WTC11 (cell line): Measurements from ENCODE around the gene CLCN4. TPM values are rescaled to one million over a fixed set of nuclear protein-coding genes. Genes with fewer than 3 reads are reported as not detected.

Experiments used
- ATAC-seq: fragments of 200-7000 bp; cut with Tn5 transposase; 2 replicates; pipeline ENCODE4 v1.10.0; 2021; ENCODE audit warnings: mild to moderate bottlenecking, moderate library complexity
- CTCF ChIA-PET: fragments of 300-600 bp; sonication (Branson Sonifier 250); formaldehyde crosslinking; loops from one replicate; lab custom pipeline; 2021; ENCODE audit warnings: antibody characterized with exemption; lab: Charles Lee
- POLR2A ChIA-PET: fragments of 350-600 bp; sonication (Branson Sonifier 250); formaldehyde crosslinking; loops from one replicate; lab custom pipeline; 2021; ENCODE audit warnings: antibody characterized with exemption; lab: Charles Lee
- DNase-seq: peaks from one replicate; pipeline ENCODE4 v3.0.0; 2021; ENCODE audit warnings: low spot score
- H3K27ac Mint-ChIP-seq: 2 replicates; pipeline ENCODE4 v1.8.0; 2021; ENCODE audit warnings: mixed read lengths
- H3K27me3 Mint-ChIP-seq: 2 replicates; pipeline ENCODE4 v1.8.0; 2021; ENCODE audit warnings: low read depth, mild to moderate bottlenecking, moderate library complexity, mixed read lengths
- H3K36me3 Mint-ChIP-seq: 2 replicates; pipeline ENCODE4 v1.8.0; 2021; ENCODE audit warnings: mixed read lengths
- H3K4me1 Mint-ChIP-seq: 2 replicates; pipeline ENCODE4 v1.8.0; 2022; ENCODE audit warnings: mixed read lengths
- H3K4me3 Mint-ChIP-seq: 2 replicates; pipeline ENCODE4 v1.8.0; 2021; ENCODE audit warnings: mild to moderate bottlenecking, moderate library complexity, mixed read lengths
- H3K9me3 Mint-ChIP-seq: 2 replicates; pipeline ENCODE4 v1.8.0; 2021; ENCODE audit warnings: mixed read lengths
- CREB1 ChIP-seq: sonication (generic); formaldehyde crosslinking; IDR thresholded peaks from 2 replicates; pipeline ENCODE4 v1.8.0; 2023; ENCODE audit warnings: mild to moderate bottlenecking, missing genetic modification reagents
- EMX1 ChIP-seq: fragments of 250-450 bp; sonication (Bioruptor Pico); IDR thresholded peaks from 2 replicates; pipeline ENCODE4 v1.8.0; 2021; ENCODE audit warnings: mild to moderate bottlenecking
- FOXP1 ChIP-seq: sonication (generic); formaldehyde crosslinking; IDR thresholded peaks from 2 replicates; pipeline ENCODE4 v1.8.0; 2022; ENCODE audit warnings: missing genetic modification reagents, mild to moderate bottlenecking, moderate library complexity, borderline replicate concordance
- GRHL2 ChIP-seq: fragments of 250-450 bp; sonication (Bioruptor Pico); IDR thresholded peaks from 2 replicates; pipeline ENCODE4 v1.8.0; 2022; ENCODE audit warnings: mild to moderate bottlenecking, moderate library complexity; ENCODE audit not compliant: insufficient replicate concordance, severe bottlenecking
- MYBL2 ChIP-seq: sonication (generic); formaldehyde crosslinking; IDR thresholded peaks from 2 replicates; pipeline ENCODE4 v1.8.1; 2023; ENCODE audit warnings: mild to moderate bottlenecking, moderate library complexity, missing genetic modification reagents
- NR1H2 ChIP-seq: sonication (generic); formaldehyde crosslinking; IDR thresholded peaks from 2 replicates; pipeline ENCODE4 v1.9.0; 2021; ENCODE audit warnings: mild to moderate bottlenecking, moderate library complexity, missing genetic modification reagents
- OVOL2 ChIP-seq: fragments of 250-450 bp; sonication (Bioruptor Pico); IDR thresholded peaks from 2 replicates; pipeline ENCODE4 v1.9.0; 2021; ENCODE audit warnings: mild to moderate bottlenecking, borderline replicate concordance
- TEAD4 ChIP-seq: sonication (generic); formaldehyde crosslinking; IDR thresholded peaks from 2 replicates; pipeline ENCODE4 v1.8.0; 2022; ENCODE audit warnings: mild to moderate bottlenecking, missing genetic modification reagents
- ZNF317 ChIP-seq: sonication (generic); formaldehyde crosslinking; IDR thresholded peaks from 2 replicates; pipeline ENCODE4 v1.8.1; 2023; ENCODE audit warnings: low read depth, mild to moderate bottlenecking, moderate library complexity, missing genetic modification reagents, borderline replicate concordance
- ZNF396 ChIP-seq: fragments of 250-450 bp; sonication (Bioruptor Pico); IDR thresholded peaks from 2 replicates; pipeline ENCODE4 v1.8.0; 2021; ENCODE audit warnings: mild to moderate bottlenecking, moderate library complexity, borderline replicate concordance
- ZNF416 ChIP-seq: fragments of 250-450 bp; sonication (Bioruptor Pico); IDR thresholded peaks from 2 replicates; pipeline ENCODE4 v1.9.0; 2021; ENCODE audit warnings: mild to moderate bottlenecking, inconsistent platforms
- total RNA-seq: library from RNA; stranded (reverse); gene quantifications from 3 replicates; pipeline ENCODE4 v1.2.3, GENCODE V29; 2021
- TF ChIP-seq, protein P1 (sequence below): sonication (generic); formaldehyde crosslinking; IDR thresholded peaks from 2 replicates; pipeline ENCODE4 v1.8.0; 2023; ENCODE audit warnings: mild to moderate bottlenecking, missing genetic modification reagents
- TF ChIP-seq, protein P2 (sequence below): fragments of 250-450 bp; sonication (Bioruptor Pico); IDR thresholded peaks from 2 replicates; pipeline ENCODE4 v1.9.0; 2021; ENCODE audit warnings: moderate library complexity, mild to moderate bottlenecking, inconsistent platforms, borderline replicate concordance
- TF ChIP-seq, protein P3 (sequence below): fragments of 250-450 bp; sonication (Bioruptor Pico); IDR thresholded peaks from 2 replicates; pipeline ENCODE4 v1.9.0; 2021; ENCODE audit warnings: mild to moderate bottlenecking, borderline replicate concordance
- TF ChIP-seq, protein P4 (sequence below): fragments of 250-450 bp; sonication (Bioruptor Pico); conservative IDR thresholded peaks from 2 replicates; pipeline ENCODE4 v1.9.0; 2021; ENCODE audit warnings: mild to moderate bottlenecking
- TF ChIP-seq, protein P5 (sequence below): sonication (generic); formaldehyde crosslinking; IDR thresholded peaks from 2 replicates; pipeline ENCODE4 v1.8.0; 2022; ENCODE audit warnings: mild to moderate bottlenecking, missing genetic modification reagents
- TF ChIP-seq, protein P6 (sequence below): fragments of 250-450 bp; sonication (Bioruptor Pico); IDR thresholded peaks from 2 replicates; pipeline ENCODE4 v1.9.0; 2021; ENCODE audit warnings: mild to moderate bottlenecking
- TF ChIP-seq, protein P7 (sequence below): sonication (generic); formaldehyde crosslinking; IDR thresholded peaks from 2 replicates; pipeline ENCODE4 v1.8.1; 2022; ENCODE audit warnings: mild to moderate bottlenecking, missing genetic modification reagents, moderate library complexity, borderline replicate concordance
- TF ChIP-seq, protein P8 (sequence below): sonication (generic); formaldehyde crosslinking; IDR thresholded peaks from 2 replicates; pipeline ENCODE4 v1.8.1; 2022; ENCODE audit warnings: missing genetic modification reagents, borderline replicate concordance

Gene CLCN4
- total RNA-seq, 1 experiment from 2014 or later, result 8.9 TPM

DNA sequence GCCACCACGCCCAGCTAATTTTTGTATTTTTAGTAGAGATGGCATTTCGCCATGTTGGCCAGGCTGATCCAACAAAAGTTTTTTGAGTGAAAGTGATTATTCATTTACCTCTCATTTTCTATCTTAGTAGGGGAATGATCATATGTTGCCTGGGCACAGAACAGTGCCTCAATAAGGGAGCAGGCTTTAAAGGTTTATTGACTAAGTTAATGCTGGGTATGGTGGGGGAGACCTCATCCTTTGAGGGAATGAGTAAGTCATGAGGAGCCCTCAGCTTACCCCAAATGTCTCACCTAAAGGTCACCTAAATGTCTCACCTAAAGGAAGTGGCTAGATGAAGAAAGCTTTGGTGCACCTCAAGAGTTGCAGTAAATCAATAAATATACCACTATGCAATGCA, 109.0 kb downstream of the CLCN4 start:
- Mint-ChIP-seq H3K27me3 (no peaks in the 10 kb centered on the region), H3K27ac (no peak overlapping the region), H3K4me1 (no peaks in the 10 kb centered on the region), H3K4me3 (no peak overlapping the region), H3K9me3 (peaks cover 8% of the 10 kb centered on the region), H3K36me3 (no peaks in the 10 kb centered on the region)
- no peak for TF ChIP-seq TEAD4 (CRISPR knock-in tag)
- TF ChIP-seq, protein P1, sequence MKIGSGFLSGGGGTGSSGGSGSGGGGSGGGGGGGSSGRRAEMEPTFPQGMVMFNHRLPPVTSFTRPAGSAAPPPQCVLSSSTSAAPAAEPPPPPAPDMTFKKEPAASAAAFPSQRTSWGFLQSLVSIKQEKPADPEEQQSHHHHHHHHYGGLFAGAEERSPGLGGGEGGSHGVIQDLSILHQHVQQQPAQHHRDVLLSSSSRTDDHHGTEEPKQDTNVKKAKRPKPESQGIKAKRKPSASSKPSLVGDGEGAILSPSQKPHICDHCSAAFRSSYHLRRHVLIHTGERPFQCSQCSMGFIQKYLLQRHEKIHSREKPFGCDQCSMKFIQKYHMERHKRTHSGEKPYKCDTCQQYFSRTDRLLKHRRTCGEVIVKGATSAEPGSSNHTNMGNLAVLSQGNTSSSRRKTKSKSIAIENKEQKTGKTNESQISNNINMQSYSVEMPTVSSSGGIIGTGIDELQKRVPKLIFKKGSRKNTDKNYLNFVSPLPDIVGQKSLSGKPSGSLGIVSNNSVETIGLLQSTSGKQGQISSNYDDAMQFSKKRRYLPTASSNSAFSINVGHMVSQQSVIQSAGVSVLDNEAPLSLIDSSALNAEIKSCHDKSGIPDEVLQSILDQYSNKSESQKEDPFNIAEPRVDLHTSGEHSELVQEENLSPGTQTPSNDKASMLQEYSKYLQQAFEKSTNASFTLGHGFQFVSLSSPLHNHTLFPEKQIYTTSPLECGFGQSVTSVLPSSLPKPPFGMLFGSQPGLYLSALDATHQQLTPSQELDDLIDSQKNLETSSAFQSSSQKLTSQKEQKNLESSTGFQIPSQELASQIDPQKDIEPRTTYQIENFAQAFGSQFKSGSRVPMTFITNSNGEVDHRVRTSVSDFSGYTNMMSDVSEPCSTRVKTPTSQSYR (CRISPR knock-in tag), result no peak
- TF ChIP-seq MYBL2 (CRISPR knock-in tag), result no peak
- no peak for TF ChIP-seq FOXP1
- no peak for TF ChIP-seq OVOL2 (CRISPR knock-in tag)
- TF ChIP-seq ZNF317 (CRISPR knock-in tag), result no peak
- TF ChIP-seq, protein P2, sequence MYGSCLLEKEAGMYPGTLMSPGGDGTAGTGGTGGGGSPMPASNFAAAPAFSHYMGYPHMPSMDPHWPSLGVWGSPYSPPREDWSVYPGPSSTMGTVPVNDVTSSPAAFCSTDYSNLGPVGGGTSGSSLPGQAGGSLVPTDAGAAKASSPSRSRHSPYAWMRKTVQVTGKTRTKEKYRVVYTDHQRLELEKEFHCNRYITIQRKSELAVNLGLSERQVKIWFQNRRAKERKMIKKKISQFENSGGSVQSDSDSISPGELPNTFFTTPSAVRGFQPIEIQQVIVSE (CRISPR knock-in tag), result no peak
- no peak for TF ChIP-seq ZNF416
- TF ChIP-seq, protein P3, sequence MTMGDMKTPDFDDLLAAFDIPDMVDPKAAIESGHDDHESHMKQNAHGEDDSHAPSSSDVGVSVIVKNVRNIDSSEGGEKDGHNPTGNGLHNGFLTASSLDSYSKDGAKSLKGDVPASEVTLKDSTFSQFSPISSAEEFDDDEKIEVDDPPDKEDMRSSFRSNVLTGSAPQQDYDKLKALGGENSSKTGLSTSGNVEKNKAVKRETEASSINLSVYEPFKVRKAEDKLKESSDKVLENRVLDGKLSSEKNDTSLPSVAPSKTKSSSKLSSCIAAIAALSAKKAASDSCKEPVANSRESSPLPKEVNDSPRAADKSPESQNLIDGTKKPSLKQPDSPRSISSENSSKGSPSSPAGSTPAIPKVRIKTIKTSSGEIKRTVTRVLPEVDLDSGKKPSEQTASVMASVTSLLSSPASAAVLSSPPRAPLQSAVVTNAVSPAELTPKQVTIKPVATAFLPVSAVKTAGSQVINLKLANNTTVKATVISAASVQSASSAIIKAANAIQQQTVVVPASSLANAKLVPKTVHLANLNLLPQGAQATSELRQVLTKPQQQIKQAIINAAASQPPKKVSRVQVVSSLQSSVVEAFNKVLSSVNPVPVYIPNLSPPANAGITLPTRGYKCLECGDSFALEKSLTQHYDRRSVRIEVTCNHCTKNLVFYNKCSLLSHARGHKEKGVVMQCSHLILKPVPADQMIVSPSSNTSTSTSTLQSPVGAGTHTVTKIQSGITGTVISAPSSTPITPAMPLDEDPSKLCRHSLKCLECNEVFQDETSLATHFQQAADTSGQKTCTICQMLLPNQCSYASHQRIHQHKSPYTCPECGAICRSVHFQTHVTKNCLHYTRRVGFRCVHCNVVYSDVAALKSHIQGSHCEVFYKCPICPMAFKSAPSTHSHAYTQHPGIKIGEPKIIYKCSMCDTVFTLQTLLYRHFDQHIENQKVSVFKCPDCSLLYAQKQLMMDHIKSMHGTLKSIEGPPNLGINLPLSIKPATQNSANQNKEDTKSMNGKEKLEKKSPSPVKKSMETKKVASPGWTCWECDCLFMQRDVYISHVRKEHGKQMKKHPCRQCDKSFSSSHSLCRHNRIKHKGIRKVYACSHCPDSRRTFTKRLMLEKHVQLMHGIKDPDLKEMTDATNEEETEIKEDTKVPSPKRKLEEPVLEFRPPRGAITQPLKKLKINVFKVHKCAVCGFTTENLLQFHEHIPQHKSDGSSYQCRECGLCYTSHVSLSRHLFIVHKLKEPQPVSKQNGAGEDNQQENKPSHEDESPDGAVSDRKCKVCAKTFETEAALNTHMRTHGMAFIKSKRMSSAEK (CRISPR knock-in tag), result no peak
- TF ChIP-seq CREB1 (CRISPR knock-in tag), result no peak
- no peak for TF ChIP-seq GRHL2 (CRISPR knock-in tag)
- TF ChIP-seq, protein P4, sequence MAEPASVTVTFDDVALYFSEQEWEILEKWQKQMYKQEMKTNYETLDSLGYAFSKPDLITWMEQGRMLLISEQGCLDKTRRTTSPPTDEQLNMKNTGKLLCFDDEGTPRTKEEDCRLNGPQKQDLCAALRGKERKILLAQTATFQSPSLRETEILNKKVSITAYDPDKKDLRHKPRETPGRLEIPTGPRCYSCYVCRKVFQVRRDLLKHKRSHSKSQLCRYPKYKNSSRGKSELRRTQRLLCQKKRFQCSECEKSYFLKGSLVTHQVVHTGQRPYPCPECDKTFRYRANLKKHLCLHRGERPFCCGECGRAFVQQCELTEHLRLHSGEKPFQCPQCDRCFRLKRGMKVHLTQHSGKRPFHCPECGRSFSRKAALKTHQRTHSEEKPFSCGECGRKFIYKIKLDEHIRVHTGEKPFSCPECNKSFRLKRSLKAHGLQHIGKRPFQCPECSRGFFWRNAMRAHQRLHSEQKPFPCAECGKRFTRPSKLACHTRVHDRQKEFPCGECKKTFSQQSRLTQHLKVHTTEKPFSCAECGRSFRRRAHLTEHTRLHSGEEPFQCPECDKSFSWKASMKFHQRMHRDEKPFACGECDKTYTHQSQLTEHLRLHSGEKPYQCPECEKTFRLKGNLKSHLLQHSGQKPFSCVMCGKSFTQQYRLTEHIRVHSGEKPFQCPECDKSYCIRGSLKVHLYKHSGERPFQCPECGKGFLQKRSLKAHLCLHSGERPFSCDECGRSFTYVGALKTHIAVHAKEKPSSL (CRISPR knock-in tag), result no peak
- ATAC-seq (no peak), DNase-seq (no peak)
- POLR2A ChIA-PET, result no interaction called here
- CTCF ChIA-PET, result no interaction called here

DNA sequence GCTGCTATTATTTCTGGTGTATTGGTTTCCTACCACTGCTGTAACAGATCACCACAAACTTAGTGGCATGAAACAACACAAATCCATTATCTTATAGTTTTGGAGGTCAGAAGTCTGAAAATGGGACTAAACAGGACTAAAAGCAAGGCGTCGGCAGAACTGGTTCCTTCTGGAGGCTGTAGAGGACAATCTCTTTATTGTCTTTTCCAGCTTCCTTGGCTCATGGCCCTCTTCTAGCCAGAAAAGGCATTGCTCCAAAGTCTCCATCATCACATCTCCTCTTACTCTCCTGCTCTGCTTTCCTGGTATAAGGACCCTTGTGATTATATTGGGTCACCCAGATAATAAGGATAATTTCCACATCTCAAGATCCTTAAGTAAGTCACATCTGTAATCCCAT, 121.9 kb downstream of the CLCN4 start:
- H3K4me1 Mint-ChIP-seq, result 0 out of 2 replicates have a peak, but pooled peaks cover 4% of the 10 kb centered on the region
- H3K4me3 Mint-ChIP-seq, result no peak overlapping the region
- H3K27ac Mint-ChIP-seq, result no peak overlapping the region
- H3K27me3 Mint-ChIP-seq, result no peaks in the 10 kb centered on the region; the same call in 1 of the 2 replicates
- ChIA-PET POLR2A (no interaction called here), CTCF (no interaction called here)
- no peak for ATAC-seq
- no peak for DNase-seq
- no peaks in the 10 kb centered on the region for H3K9me3 Mint-ChIP-seq
- no peaks in the 10 kb centered on the region for H3K36me3 Mint-ChIP-seq
- no peak for TF ChIP-seq ZNF396 (CRISPR knock-in tag)
- TF ChIP-seq, protein P5, sequence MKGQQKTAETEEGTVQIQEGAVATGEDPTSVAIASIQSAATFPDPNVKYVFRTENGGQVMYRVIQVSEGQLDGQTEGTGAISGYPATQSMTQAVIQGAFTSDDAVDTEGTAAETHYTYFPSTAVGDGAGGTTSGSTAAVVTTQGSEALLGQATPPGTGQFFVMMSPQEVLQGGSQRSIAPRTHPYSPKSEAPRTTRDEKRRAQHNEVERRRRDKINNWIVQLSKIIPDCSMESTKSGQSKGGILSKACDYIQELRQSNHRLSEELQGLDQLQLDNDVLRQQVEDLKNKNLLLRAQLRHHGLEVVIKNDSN (CRISPR knock-in tag), result no peak
- TF ChIP-seq EMX1 (CRISPR knock-in tag), result no peak
- TF ChIP-seq, protein P6, sequence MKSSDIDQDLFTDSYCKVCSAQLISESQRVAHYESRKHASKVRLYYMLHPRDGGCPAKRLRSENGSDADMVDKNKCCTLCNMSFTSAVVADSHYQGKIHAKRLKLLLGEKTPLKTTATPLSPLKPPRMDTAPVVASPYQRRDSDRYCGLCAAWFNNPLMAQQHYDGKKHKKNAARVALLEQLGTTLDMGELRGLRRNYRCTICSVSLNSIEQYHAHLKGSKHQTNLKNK, result no peak
- TF ChIP-seq, protein P7, sequence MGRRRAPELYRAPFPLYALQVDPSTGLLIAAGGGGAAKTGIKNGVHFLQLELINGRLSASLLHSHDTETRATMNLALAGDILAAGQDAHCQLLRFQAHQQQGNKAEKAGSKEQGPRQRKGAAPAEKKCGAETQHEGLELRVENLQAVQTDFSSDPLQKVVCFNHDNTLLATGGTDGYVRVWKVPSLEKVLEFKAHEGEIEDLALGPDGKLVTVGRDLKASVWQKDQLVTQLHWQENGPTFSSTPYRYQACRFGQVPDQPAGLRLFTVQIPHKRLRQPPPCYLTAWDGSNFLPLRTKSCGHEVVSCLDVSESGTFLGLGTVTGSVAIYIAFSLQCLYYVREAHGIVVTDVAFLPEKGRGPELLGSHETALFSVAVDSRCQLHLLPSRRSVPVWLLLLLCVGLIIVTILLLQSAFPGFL (CRISPR knock-in tag), result no peak
- no peak for TF ChIP-seq NR1H2
- no peak for TF ChIP-seq GRHL2 (CRISPR knock-in tag)
- TF ChIP-seq OVOL2 (CRISPR knock-in tag), result no peak
- TF ChIP-seq, protein P8, sequence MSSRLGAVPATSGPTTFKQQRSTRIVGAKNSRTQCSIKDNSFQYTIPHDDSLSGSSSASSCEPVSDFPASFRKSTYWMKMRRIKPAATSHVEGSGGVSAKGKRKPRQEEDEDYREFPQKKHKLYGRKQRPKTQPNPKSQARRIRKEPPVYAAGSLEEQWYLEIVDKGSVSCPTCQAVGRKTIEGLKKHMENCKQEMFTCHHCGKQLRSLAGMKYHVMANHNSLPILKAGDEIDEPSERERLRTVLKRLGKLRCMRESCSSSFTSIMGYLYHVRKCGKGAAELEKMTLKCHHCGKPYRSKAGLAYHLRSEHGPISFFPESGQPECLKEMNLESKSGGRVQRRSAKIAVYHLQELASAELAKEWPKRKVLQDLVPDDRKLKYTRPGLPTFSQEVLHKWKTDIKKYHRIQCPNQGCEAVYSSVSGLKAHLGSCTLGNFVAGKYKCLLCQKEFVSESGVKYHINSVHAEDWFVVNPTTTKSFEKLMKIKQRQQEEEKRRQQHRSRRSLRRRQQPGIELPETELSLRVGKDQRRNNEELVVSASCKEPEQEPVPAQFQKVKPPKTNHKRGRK (CRISPR knock-in tag), result no peak
